Stimulated activated CD8-positive, alpha-beta memory T cell treated with anti-CD3 and anti-CD28 coated beads, Interleukin-7, amount 100 ng/mL, for 24 hours (primary cell): Measurements from ENCODE around the gene SMNDC1.
"Not testable (repeated sequence)": the region's sequence is repeated elsewhere in the genome, so short reads cannot be mapped to it uniquely, and the experiment has no call there.

Experiments used
- DNase-seq: peaks from one replicate; pipeline ENCODE4 v3.0.0-alpha.2; 2020; ENCODE audit warnings: low read depth

The SMNDC1 gene

DNA sequence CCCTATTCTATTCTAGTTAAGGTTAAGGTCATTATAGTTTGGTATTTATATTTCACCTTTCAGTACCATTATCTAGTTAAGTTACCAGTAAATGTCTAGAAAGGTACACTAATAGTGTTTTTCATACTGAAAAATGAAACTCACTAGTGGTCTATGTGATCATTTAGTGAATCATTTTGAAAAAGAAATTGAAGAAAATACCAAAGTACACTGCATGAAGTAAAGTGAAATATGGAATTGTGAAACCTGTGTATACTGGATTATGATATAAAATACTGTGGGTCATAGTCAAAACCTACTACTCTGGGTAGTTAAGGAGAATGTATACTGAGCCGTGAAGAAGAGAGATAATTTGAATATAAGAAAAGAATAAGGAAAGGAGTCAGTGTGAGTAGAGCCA is 53.3 kb downstream of the SMNDC1 start:
- DNase-seq: not testable (repeated sequence)

DNA sequence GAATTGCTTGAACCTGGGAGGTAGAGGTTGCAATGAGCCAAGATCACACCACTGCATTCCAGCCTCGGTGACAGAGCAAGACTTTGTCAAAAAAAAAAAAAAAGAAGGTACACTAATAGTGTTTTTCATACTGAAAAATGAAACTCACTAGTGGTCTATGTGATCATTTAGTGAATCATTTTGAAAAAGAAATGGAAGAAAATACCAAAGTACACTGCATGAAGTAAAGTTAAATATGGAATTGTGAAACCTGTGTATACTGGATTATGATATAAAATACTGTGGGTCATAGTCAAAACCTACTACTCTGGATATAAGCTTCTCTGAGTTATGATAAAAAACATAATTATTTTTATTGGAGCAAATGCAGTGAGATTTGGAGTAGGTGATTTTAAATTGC is 55.2 kb downstream of the SMNDC1 start:
- not testable (repeated sequence) for DNase-seq

DNA sequence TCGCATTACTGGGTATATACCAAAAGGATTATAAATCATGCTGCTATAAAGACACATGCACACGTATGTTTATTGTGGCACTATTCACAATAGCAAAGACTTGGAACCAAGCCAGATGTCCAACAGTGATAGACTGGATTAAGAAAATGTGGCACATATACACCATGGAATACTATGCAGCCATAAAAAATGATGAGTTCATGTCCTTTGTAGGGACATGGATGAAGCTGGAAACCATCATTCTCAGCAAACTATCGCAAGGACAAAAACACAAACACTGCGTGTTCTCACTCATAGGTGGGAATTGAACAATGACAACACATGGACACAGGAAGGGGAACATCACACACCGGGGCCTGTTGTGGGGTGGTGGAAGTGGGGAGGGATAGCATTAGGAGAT is 56.9 kb downstream of the SMNDC1 start:
- not testable (repeated sequence) for DNase-seq

DNA sequence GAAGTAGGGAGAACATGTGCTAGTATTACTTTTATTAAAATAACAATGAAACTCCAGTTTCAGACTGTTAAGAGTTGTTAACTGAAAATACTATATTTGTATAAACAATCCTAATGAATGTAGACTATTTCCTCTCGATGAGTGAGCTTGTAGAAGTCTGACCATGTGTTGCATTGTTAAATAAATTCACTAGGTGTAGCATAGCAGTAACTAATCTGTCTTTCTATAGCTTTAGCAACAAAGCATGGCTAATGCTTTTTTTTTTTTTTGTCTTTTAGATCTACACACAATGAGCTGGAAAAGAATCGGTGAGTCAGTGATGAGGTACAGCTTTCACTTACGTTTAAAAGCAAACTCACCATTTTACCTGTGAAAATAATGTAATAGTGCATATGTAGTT is 60.2 kb downstream of the SMNDC1 start:
- no peak for DNase-seq

DNA sequence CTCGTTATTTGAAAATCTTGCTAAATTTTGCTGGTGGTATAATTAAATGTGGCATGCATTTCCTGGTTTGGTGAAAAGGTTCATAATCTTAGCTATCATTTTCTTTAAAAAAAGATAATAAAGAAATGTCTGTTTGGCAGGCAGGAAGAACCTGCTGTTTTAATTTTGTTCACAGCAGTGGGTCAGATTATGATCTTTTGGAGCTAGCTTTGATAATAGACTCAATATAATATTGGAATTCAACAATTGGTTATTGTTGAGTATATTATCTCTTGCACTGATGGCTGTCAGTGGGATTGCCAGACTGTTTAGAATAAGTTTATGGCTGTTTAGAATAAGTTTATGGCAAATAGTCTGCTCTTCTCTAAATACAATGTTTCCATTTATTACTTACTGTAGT is 62.2 kb downstream of the SMNDC1 start:
- no peak for DNase-seq

DNA sequence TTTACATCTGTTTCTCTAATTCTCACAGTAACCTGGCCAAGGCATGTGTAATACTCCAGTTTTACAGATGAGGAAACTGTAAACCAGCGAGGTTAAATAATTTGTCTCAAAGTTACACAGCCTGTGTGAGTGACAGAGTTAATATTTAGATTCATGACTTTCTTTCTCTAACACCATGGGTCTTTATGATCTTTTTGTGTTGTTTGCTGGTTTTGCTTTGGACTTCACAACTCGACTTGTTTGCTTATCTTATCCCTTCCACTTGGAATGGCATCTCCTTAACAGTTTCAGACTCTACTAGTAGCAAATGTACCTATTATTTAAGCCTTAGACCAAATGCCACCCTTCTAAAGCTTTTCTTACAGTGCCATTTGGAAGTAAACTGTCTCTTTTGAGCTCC is 62.9 kb downstream of the SMNDC1 start:
- no peak for DNase-seq

DNA sequence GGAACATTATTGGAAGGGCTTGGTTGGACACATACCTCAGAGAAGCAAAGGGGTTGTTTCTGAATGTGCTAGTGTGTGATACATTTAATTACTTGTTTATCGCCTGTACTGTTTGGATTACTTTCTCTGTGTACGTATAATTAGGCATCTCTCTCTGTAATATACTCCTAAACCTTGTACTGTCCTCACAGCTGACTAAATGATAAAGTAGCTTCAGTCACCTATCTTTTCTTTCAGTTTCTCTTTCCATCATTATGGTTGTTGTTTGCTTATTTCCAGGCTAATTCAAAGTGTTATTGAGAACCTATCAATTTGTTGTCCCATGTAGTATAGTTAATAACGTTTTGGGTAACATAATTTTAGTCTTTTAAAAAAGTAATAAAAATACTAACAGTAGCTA is 63.3 kb downstream of the SMNDC1 start:
- DNase-seq: no peak
